GM19239 (cell line): ENCODE measurements around the gene ZMYM4.

Experiments used
- DNase-seq: peaks from one replicate; pipeline ENCODE4 v3.0.0; 2011; ENCODE audit warnings: low spot score; ENCODE audit not compliant: insufficient read length
- FAIRE-seq: peaks from 2 replicates; lab custom pipeline; 2011; peaks lifted over from hg19 to GRCh38; lab: Jason Lieb, UNC

The ZMYM4 gene

GRCh38 chr1:35386959-35387358 lies 118.5 kb downstream of the ZMYM4 start:
- no peak for DNase-seq
- no peak for FAIRE-seq

GRCh38 chr1:35390600-35391494 lies 122.3 kb downstream of the ZMYM4 start:
- FAIRE-seq = no peak
- DNase-seq = no peak

GRCh38 chr1:35394386-35394785 lies 125.9 kb downstream of the ZMYM4 start:
- FAIRE-seq (no peak), DNase-seq (no peak)

- no peak for FAIRE-seq
- DNase-seq = no peak
Measured at GRCh38 chr1:35398739-35399138, 130.2 kb downstream of the ZMYM4 start.

GRCh38 chr1:35401049-35401448 lies 132.5 kb downstream of the ZMYM4 start:
- FAIRE-seq = no peak
- no peak for DNase-seq

- no peak for FAIRE-seq
Measured at GRCh38 chr1:35406103-35406502, 137.6 kb downstream of the ZMYM4 start.

GRCh38 chr1:35407743-35408142 lies 139.2 kb downstream of the ZMYM4 start:
- DNase-seq (no peak), FAIRE-seq (no peak)

More at GRCh38 chr1:35406103-35406502, 137.6 kb downstream of the ZMYM4 start:
- DNase-seq = no peak

- no peak for FAIRE-seq
Measured at GRCh38 chr1:35408925-35409324, 140.4 kb downstream of the ZMYM4 start.

GRCh38 chr1:35426097-35426586 lies 157.6 kb downstream of the ZMYM4 start:
- no peak for FAIRE-seq
- no peak for DNase-seq

More at GRCh38 chr1:35408925-35409324, 140.4 kb downstream of the ZMYM4 start:
- no peak for DNase-seq

GRCh38 chr1:35428360-35428759 lies 159.9 kb downstream of the ZMYM4 start:
- FAIRE-seq (no peak), DNase-seq (no peak)

GRCh38 chr1:35430762-35431161 lies 162.3 kb downstream of the ZMYM4 start:
- no peak for FAIRE-seq
- DNase-seq = no peak

GRCh38 chr1:35431173-35431599 lies 162.7 kb downstream of the ZMYM4 start:
- FAIRE-seq (no peak), DNase-seq (no peak)

GRCh38 chr1:35432231-35432630 lies 163.7 kb downstream of the ZMYM4 start:
- DNase-seq = no peak
- FAIRE-seq = no peak

GRCh38 chr1:35433714-35434113 lies 165.2 kb downstream of the ZMYM4 start:
- no peak for FAIRE-seq

GRCh38 chr1:35434703-35435102 lies 166.2 kb downstream of the ZMYM4 start:
- FAIRE-seq (no peak), DNase-seq (no peak)

More at GRCh38 chr1:35433714-35434113, 165.2 kb downstream of the ZMYM4 start:
- no peak for DNase-seq

GRCh38 chr1:35436078-35436477 lies 167.6 kb downstream of the ZMYM4 start:
- DNase-seq (no peak), FAIRE-seq (no peak)

GRCh38 chr1:35437200-35437599 lies 168.7 kb downstream of the ZMYM4 start:
- no peak for DNase-seq

GRCh38 chr1:35439626-35440025 lies 171.1 kb downstream of the ZMYM4 start:
- FAIRE-seq (no peak), DNase-seq (no peak)

More at GRCh38 chr1:35437200-35437599, 168.7 kb downstream of the ZMYM4 start:
- FAIRE-seq = no peak

GRCh38 chr1:35441926-35442579 lies 173.5 kb downstream of the ZMYM4 start:
- FAIRE-seq = no peak
- DNase-seq = no peak

- no peak for DNase-seq
- FAIRE-seq = no peak
Measured at GRCh38 chr1:35442734-35443133, 174.2 kb downstream of the ZMYM4 start.
